Dermis blood vessel endothelial cell (primary cell): Measurements from ENCODE around the gene TMEM190. TPM values are rescaled to one million over a fixed set of nuclear protein-coding genes. Genes with fewer than 3 reads are reported as not detected.
A peak's percentile ranks its signal among the peaks of the same experiment; 100 is the strongest.

ENCODE experiments used
- DNase-seq: peaks from one replicate; pipeline ENCODE4 v3.0.0; 2010
- total RNA-seq: library from RNA; depleted of rRNA; stranded (reverse); fragments of >200 nt; gene quantifications from 2 replicates; pipeline ENCODE4 v1.2.3, GENCODE V29; 2014

The TMEM190 gene
- total RNA-seq, 1 donor from 2014 or later, result not detected

- no peak for DNase-seq
These were observed 24.6 kb upstream of the TMEM190 start for GRCh38 chr19:55352040-55352439.

GRCh38 chr19:55352549-55353145 is 24.0 kb upstream of the TMEM190 start:
- no peak for DNase-seq

- no peak for DNase-seq
These were observed 23.2 kb upstream of the TMEM190 start for GRCh38 chr19:55353356-55353802.

- peak; percentile 34 for DNase-seq
These were observed 22.6 kb upstream of the TMEM190 start for GRCh38 chr19:55353803-55354697.

- no peak for DNase-seq
These were observed 21.9 kb upstream of the TMEM190 start, which contains the start of gene COX6B2 for GRCh38 chr19:55354698-55355212. TSS of gene COX6B2 (minus strand) at chr19:55354719. CDS start at chr19:55354521, 198 bp downstream.

- DNase-seq, result no peak
These were observed 21.3 kb upstream of the TMEM190 start for GRCh38 chr19:55355213-55355821.

GRCh38 chr19:55358493-55358892 is 18.1 kb upstream of the TMEM190 start:
- DNase-seq, result no peak

- DNase-seq, result peak; percentile 49
These were observed 17.4 kb upstream of the TMEM190 start for GRCh38 chr19:55358943-55359908.

GRCh38 chr19:55360902-55361301 is 15.7 kb upstream of the TMEM190 start:
- DNase-seq, result no peak

GRCh38 chr19:55362174-55362989 is 14.2 kb upstream of the TMEM190 start:
- DNase-seq, result no peak

GRCh38 chr19:55362990-55363716 is 13.5 kb upstream of the TMEM190 start, which contains the start of gene GARIN5B:
TSS of gene GARIN5B (minus strand) at chr19:55363260. CDS start at chr19:55363066, 194 bp downstream.
- DNase-seq, result no peak

GRCh38 chr19:55365245-55365644 is 11.4 kb upstream of the TMEM190 start:
- no peak for DNase-seq

GRCh38 chr19:55365964-55366363 is 10.7 kb upstream of the TMEM190 start:
- no peak for DNase-seq

- no peak for DNase-seq
These were observed 9.8 kb upstream of the TMEM190 start for GRCh38 chr19:55366790-55367189.

- DNase-seq, result no peak
These were observed 8.5 kb upstream of the TMEM190 start for GRCh38 chr19:55368106-55368505.

GRCh38 chr19:55368701-55369563 is 7.7 kb upstream of the TMEM190 start:
- no peak for DNase-seq

GRCh38 chr19:55369653-55370304 is 6.8 kb upstream of the TMEM190 start:
- DNase-seq, result no peak

- no peak for DNase-seq
These were observed 6.2 kb upstream of the TMEM190 start, which contains the start of gene IL11 for GRCh38 chr19:55370305-55370988. TSS of gene IL11 (minus strand) at chr19:55370463. CDS start at chr19:55370310, 153 bp downstream.
